GM12891 (cell line): ENCODE results near the gene LILRB3.
"Not testable (repeated sequence)": the region's sequence is repeated elsewhere in the genome, so short reads cannot be mapped to it uniquely, and the experiment has no call there.

Experiments
- DNase-seq: peaks from one replicate; pipeline ENCODE4 v3.0.0; 2011; ENCODE audit warnings: low spot score; ENCODE audit not compliant: insufficient read length
- FAIRE-seq: peaks from 2 replicates; lab custom pipeline; 2011; peaks lifted over from hg19 to GRCh38; lab: Jason Lieb, UNC
- PAX5 ChIP-seq: IDR thresholded peaks from 2 replicates; pipeline ENCODE4 v1.6.1; 2011; ENCODE audit warnings: low read length, moderate library complexity, mild to moderate bottlenecking; ENCODE audit not compliant: insufficient read depth, severe bottlenecking
- POLR2A ChIP-seq: IDR thresholded peaks from 2 replicates; pipeline ENCODE4 v1.6.1; 2011; ENCODE audit warnings: low read depth, low read length, control low read depth
- POLR2AphosphoS5 ChIP-seq: IDR thresholded peaks from 2 replicates; pipeline ENCODE4 v1.6.1; 2011; ENCODE audit warnings: low read depth, low read length, control low read depth
- POU2F2 ChIP-seq: IDR thresholded peaks from 2 replicates; pipeline ENCODE4 v1.6.1; 2011; ENCODE audit warnings: low read depth, mild to moderate bottlenecking, control low read depth, low read length, moderate library complexity
- SPI1 ChIP-seq: IDR thresholded peaks from 2 replicates; pipeline ENCODE4 v1.6.1; 2011; ENCODE audit warnings: low read depth, low read length, control low read depth
- TAF1 ChIP-seq: IDR thresholded peaks from 2 replicates; pipeline ENCODE4 v1.6.1; 2011; ENCODE audit warnings: low read depth, low read length, control low read depth

Gene LILRB3

GRCh38 chr19:54216869-54217268 lies 5.9 kb downstream of the LILRB3 start:
- DNase-seq: no peak
- FAIRE-seq: no peak
- TF ChIP-seq PAX5 (no peak), POU2F2 (no peak), POLR2AphosphoS5 (no peak), SPI1 (no peak), POLR2A (no peak), TAF1 (no peak)

DNA sequence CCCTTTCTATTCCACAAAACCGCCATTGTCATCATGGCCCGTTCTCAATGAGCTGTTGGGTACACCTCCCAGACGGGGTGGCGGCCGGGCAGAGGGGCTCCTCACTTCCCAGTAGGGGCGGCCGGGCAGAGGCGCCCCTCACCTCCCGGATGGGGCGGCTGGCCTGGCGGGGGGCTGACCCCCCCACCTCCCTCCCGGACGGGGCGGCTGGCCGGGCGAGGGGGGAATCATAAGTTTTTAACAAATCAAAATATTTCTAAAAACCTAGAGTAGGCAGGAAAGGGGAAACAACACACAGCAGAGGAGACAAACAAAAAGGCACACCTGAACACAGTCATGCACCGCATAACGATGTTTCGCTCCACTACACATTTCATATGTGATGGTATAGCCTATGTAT lies 8.1 kb downstream of the LILRB3 start:
- not testable (repeated sequence) for DNase-seq, FAIRE-seq

DNA sequence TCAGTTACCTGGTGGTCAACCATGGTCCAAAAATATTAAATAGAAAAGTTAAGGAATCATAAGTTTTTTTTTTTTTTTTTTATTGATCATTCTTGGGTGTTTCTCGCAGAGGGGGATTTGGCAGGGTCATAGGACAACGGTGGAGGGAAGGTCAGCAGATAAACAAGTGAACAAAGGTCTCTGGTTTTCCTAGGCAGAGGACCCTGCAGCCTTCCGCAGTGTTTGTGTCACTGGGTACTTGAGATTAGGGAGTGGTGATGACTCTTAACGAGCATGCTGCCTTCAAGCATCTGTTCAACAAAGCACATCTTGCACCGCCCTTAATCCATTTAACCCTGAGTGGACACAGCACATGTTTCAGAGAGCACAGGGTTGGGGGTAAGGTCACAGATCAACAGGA lies 8.6 kb downstream of the LILRB3 start:
- not testable (repeated sequence) for DNase-seq, FAIRE-seq

DNA sequence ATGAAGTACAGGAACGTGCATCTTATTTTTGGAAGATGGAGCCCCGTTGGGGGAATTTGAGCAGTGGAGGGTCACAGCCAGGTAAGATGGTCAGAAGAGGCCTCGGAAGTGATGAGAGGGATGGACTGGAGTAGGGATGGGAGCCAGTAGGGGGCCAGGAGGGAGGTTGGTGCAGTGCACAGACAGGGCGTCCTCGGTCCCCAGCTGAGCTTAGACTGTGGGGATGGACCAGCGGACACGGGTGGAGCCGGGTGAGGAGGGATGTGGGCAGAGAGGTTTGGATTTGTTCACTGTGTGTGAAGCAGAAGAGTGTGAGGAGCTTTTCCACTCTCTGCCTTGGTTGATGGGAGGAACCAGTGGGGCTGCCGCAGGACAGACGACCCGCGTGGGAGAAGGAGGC lies 11.6 kb downstream of the LILRB3 start:
- FAIRE-seq: no peak

GRCh38 chr19:54209811-54210494 lies 12.9 kb downstream of the LILRB3 start:
- peak; percentile 64 for FAIRE-seq
- TF ChIP-seq SPI1 (peak; percentile 12; the same call in 1 of the 2 replicates), POLR2A (peak; percentile 52; the same call in 1 of the 2 replicates), POLR2AphosphoS5 (no peak)
- no peak for DNase-seq

More for the DNA sequence above, 11.6 kb downstream of the LILRB3 start:
- DNase-seq: no peak
- TF ChIP-seq PAX5 (no peak), TAF1 (no peak), POLR2A (no peak), POU2F2 (no peak), SPI1 (no peak), POLR2AphosphoS5 (no peak)

DNA sequence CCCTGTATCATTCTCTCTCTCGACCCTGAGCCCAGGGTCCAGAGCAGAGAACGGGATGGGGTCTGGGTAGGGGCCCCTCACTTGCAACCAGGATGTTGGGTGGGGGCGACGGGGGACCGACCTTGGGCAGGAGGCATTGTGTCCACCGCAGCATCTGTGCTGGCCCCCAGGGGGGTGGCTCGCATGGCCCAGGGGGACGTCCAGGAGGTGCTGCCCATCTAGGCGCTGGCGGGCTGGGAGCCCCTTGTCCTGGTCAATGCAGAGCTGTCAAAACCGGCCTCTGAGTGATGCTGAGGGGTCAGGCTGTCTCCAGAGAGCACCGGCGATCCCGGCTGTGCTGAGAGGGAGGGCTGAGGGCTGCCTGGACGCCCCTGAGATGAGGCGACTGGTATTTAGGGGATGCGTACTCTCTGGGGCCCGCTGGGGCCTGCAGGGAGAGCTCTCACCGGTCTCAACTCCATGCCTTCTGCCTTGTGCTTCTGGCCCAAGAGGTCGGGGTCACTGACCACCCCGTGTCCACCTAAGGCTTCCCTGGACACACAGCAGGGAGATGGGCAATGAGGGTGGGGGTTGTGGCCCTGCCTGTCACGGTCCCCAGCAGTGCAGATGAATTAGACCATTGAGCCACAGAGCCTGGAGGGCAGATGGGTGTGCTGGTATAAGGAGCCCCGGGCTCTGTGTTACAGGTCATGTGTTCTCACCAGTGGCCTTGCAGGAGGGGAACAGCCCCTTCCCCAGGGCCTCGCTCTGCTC lies 13.6 kb downstream of the LILRB3 start:
- DNase-seq (no peak), FAIRE-seq (peak; percentile 9)
- TF ChIP-seq TAF1: no peak
- TF ChIP-seq SPI1: no peak
- no peak for TF ChIP-seq PAX5
- TF ChIP-seq POU2F2: no peak
- TF ChIP-seq POLR2A: no peak
- TF ChIP-seq POLR2AphosphoS5: no peak; the same call in 1 of the 2 replicates

GRCh38 chr19:54208784-54209057 lies 14.1 kb downstream of the LILRB3 start:
- FAIRE-seq: no peak
- TF ChIP-seq TAF1 (no peak), POLR2A (no peak), SPI1 (no peak), PAX5 (no peak), POLR2AphosphoS5 (no peak), POU2F2 (no peak)
- no peak for DNase-seq

GRCh38 chr19:54207983-54208783 lies 14.6 kb downstream of the LILRB3 start:
- peak; percentile 85 for FAIRE-seq

DNA sequence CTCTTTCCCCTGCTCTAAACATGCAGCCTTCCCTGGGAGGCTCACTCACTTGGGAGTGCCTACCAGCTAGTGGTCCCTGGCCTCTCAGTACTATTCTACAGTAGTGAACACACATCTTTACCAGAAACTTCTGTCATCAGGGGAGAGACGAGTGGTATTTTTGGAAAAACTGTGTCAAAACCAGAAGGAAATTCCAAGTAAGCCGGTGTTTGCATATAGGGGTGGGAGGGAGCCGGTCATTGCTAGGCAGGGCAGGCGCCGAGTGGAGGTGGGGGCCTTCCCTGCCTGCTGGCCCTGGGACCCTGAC lies 15.2 kb downstream of the LILRB3 start:
- FAIRE-seq (no peak), DNase-seq (no peak)
- TF ChIP-seq PAX5 (no peak), POU2F2 (peak; percentile 6; the same call in 1 of the 2 replicates)

More at GRCh38 chr19:54207983-54208783, 14.6 kb downstream of the LILRB3 start:
- peak; percentile 95 for TF ChIP-seq SPI1
- TF ChIP-seq TAF1: no peak
- TF ChIP-seq PAX5: no peak
- peak; percentile 88 for TF ChIP-seq POLR2AphosphoS5
- peak; percentile 8; the same call in 1 of the 2 replicates for TF ChIP-seq POU2F2
- TF ChIP-seq POLR2A: no peak; the same call in none of the 2 replicates
- no peak for DNase-seq

GRCh38 chr19:54207193-54207592 lies 15.6 kb downstream of the LILRB3 start:
- not testable (repeated sequence) for DNase-seq, FAIRE-seq

DNA sequence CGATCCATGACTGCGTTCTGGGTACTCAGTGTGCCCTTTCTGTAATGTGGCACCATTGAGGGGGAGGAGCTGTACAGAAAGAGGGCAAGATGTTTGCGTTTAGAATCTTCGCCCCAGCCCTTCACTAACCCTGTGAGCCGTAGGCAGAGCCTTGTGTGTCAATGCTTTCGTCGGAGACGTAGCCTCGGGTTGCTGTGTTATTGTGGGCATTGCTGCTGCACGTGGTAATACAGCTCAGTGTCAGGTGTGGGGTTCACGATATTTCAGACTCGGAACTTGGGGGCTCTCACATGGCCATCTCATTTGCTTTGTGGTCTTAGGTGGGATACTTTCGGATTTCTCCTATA lies 16.0 kb downstream of the LILRB3 start:
- no peak for DNase-seq
- no peak for TF ChIP-seq SPI1
- TF ChIP-seq PAX5: no peak
- peak; percentile 31; the same call in 1 of the 2 replicates for TF ChIP-seq POLR2AphosphoS5
- no peak; the same call in 1 of the 2 replicates for TF ChIP-seq POLR2A
- no peak for TF ChIP-seq POU2F2
- TF ChIP-seq TAF1: no peak
- FAIRE-seq: no peak
